Panc1 (cell line): ENCODE data around the gene WSCD1. TPM values are rescaled to one million over a fixed set of nuclear protein-coding genes. Genes with fewer than 3 reads are reported as not detected.

ENCODE experiments used
- ATAC-seq: fragments of 200-7000 bp; cut with Tn5 transposase; 2 replicates; pipeline ENCODE4 v1.9.1; 2020; ENCODE audit warnings: mild to moderate bottlenecking, moderate library complexity
- BruUV-seq: library from RNA; stranded (reverse); fragments of 400-500 nt; replicated peaks from 2 replicates; lab custom pipeline; 2021; lab: Mats Ljungman, UMichigan
- CTCF ChIA-PET: fragments of 300-600 bp; sonication (Branson Sonifier 250); formaldehyde crosslinking; loops from one replicate; lab custom pipeline; 2022; ENCODE audit warnings: antibody characterized with exemption; lab: Charles Lee
- POLR2A ChIA-PET: fragments of 300-600 bp; sonication (Branson Sonifier 250); formaldehyde crosslinking; loops from one replicate; lab custom pipeline; 2022; ENCODE audit warnings: antibody characterized with exemption; lab: Charles Lee
- DNase-seq: peaks from one replicate; pipeline ENCODE4 v3.0.0-alpha.2; 2010; ENCODE audit warnings: low read depth, low spot score
- H3K27ac ChIP-seq: 2 replicates; pipeline ENCODE4 v1.5.1; 2011; ENCODE audit warnings: mild to moderate bottlenecking, low read length, inconsistent platforms
- H3K27me3 ChIP-seq: fragments of 200-500 bp; sonication (Bioruptor generic); 2 replicates; pipeline ENCODE4 v1.6.0; 2014; ENCODE audit warnings: low read length, inconsistent platforms; ENCODE audit not compliant: control insufficient read depth, insufficient read depth
- H3K36me3 ChIP-seq: fragments of 200-500 bp; sonication (Bioruptor generic); 2 replicates; pipeline ENCODE4 v1.5.1; 2014; ENCODE audit warnings: inconsistent platforms, mild to moderate bottlenecking, low read length, moderate library complexity; ENCODE audit not compliant: control insufficient read depth, insufficient read depth
- H3K4me1 ChIP-seq: 2 replicates; pipeline ENCODE4 v1.5.1; 2011; ENCODE audit warnings: inconsistent platforms, mild to moderate bottlenecking, low read length, moderate library complexity; ENCODE audit not compliant: control insufficient read depth, insufficient read depth
- H3K4me3 ChIP-seq, 2 experiments: 2 replicates each; pipeline ENCODE4 v1.5.1; 2011 to 2012; ENCODE audit warnings: low read depth in 2 of 2, low read length in 2 of 2, mild to moderate bottlenecking in 2 of 2, inconsistent platforms in 1 of 2, moderate library complexity in 1 of 2
- H3K9me3 ChIP-seq: fragments of 200-500 bp; sonication (Bioruptor generic); 2 replicates; pipeline ENCODE4 v1.5.1; 2014; ENCODE audit warnings: low read depth, mild to moderate bottlenecking, inconsistent platforms, low read length, moderate library complexity; ENCODE audit not compliant: control insufficient read depth, insufficient read depth
- CTCF ChIP-seq: fragments of 450-650 bp; IDR thresholded peaks from 2 replicates; pipeline ENCODE4 v1.5.1; 2017; ENCODE audit warnings: mild to moderate bottlenecking
- POLR2AphosphoS5 ChIP-seq: IDR thresholded peaks from 2 replicates; pipeline ENCODE4 v1.6.1; 2012; ENCODE audit warnings: mild to moderate bottlenecking, low read depth, low read length, moderate library complexity
- REST ChIP-seq, 2 experiments: IDR thresholded peaks; 2 replicates each; pipeline ENCODE4 v1.6.1; 2011 to 2012; ENCODE audit warnings: low read depth in 2 of 2, control low read depth in 1 of 2, low read length in 1 of 2, mild to moderate bottlenecking in 1 of 2, moderate library complexity in 1 of 2; ENCODE audit not compliant: insufficient read depth in 1 of 2
- SIN3A ChIP-seq: IDR thresholded peaks from 2 replicates; pipeline ENCODE4 v1.6.1; 2012; ENCODE audit warnings: low read depth, mild to moderate bottlenecking, low read length, moderate library complexity, borderline replicate concordance; ENCODE audit not compliant: insufficient read depth
- TCF7L2 ChIP-seq: IDR thresholded peaks from 2 replicates; pipeline ENCODE4 v1.6.1; 2011; ENCODE audit warnings: mild to moderate bottlenecking, low read depth, low read length, inconsistent platforms
- in situ Hi-C: cut with HindIII; loops from 2 replicates; pipeline ENCODE4 v1.10.0; 2016; ENCODE audit warnings: low sequenced_read_pairs, low pct_unique_long_range_greater_than_20kb
- intact Hi-C: fragments of 100-400 bp; cut with micrococcal nuclease; formaldehyde crosslinking; loops from one replicate; pipeline ENCODE4 v1.10.0; 2022; ENCODE audit not compliant: unreplicated experiment
- total RNA-seq: library from RNA; stranded (reverse); gene quantifications from one replicate; pipeline ENCODE4 v1.2.1, GENCODE V29; 2021; ENCODE audit not compliant: unreplicated experiment

WSCD1 gene
- total RNA-seq, 1 experiment from 2014 or later: 0.74 TPM

GRCh38 chr17:6168296-6168695 is 98.1 kb downstream of the WSCD1 start:
- H3K9me3 ChIP-seq: no peaks in the 10 kb centered on the region
- no peak overlapping the region for H3K4me3 ChIP-seq
- DNase-seq: no peak
- no peaks in the 10 kb centered on the region; the same call in 1 of the 2 replicates for H3K27me3 ChIP-seq
- no peaks in the 10 kb centered on the region for H3K4me1 ChIP-seq
- TF ChIP-seq TCF7L2 (no peak), CTCF (no peak), POLR2AphosphoS5 (no peak), REST (IDR thresholded peaks at IDR 0.05; ENCODE audit: insufficient read depth in 1 of 2, low read depth in 2 of 2, low read length in 1 of 2) (no peak)
- POLR2A ChIA-PET: no interaction called here
- ATAC-seq: no peak
- no peak overlapping the region for H3K27ac ChIP-seq
- H3K36me3 ChIP-seq: no peaks in the 10 kb centered on the region
- BruUV-seq: no TSS peak
- CTCF ChIA-PET: no interaction called here
- in situ Hi-C loops (no loop called here), intact Hi-C loops (no loop called here)

- no peak overlapping the region for H3K27ac ChIP-seq
- H3K4me1 ChIP-seq: no peaks in the 10 kb centered on the region
- TF ChIP-seq TCF7L2 (no peak), CTCF (no peak), REST (IDR thresholded peaks at IDR 0.05; ENCODE audit: insufficient read depth in 1 of 2, low read depth in 2 of 2, low read length in 1 of 2) (no peak), POLR2AphosphoS5 (no peak), SIN3A (no peak)
- no peak overlapping the region for H3K4me3 ChIP-seq
- intact Hi-C loops: no loop called here
- no peaks in the 10 kb centered on the region; the same call in 1 of the 2 replicates for H3K27me3 ChIP-seq
- in situ Hi-C loops: no loop called here
- DNase-seq (no peak), ATAC-seq (no peak)
- no peaks in the 10 kb centered on the region for H3K36me3 ChIP-seq
- CTCF ChIA-PET: no interaction called here
- no peaks in the 10 kb centered on the region for H3K9me3 ChIP-seq
- BruUV-seq: no TSS peak
- POLR2A ChIA-PET: interaction anchor here (0.6 kb wide), 1 partner anchor 1095 kb away, joined by 4 read pairs; no protein-coding TSS in a partner anchor
These were observed 100.2 kb downstream of the WSCD1 start for GRCh38 chr17:6170349-6170748.
